CD4-positive, alpha-beta T cell treated with Interferon alpha-2 for 1 hour (primary cell): Measurements from ENCODE around the gene ATP8B1.

Source experiments
- DNase-seq, 2 donors: peaks; one replicate each; pipeline ENCODE4 v3.0.0-alpha.2; 2020 to 2022

ATP8B1 gene

GRCh38 chr18:57791192-57791591 is 11.9 kb downstream of the ATP8B1 start:
- DNase-seq = no peak

GRCh38 chr18:57790316-57790715 is 12.8 kb downstream of the ATP8B1 start:
- DNase-seq = no peak

DNA sequence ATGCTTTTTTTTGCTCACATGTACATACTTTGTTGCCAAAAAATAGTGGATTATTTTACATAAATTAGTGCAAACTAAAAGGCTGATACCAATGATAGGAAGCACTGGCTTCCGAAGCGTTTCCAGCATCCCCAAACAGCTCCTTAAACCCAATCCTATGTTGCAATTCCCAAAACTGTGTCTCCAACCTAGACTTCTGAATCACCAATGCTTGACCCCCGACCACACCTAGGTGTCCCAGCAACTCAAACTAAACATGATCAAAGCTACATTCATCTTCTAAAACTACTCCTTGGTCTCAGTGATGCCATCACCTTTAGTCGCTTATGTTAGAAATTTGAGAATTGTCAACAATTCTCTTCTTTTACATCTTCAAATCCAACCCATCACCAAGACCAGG is 13.4 kb downstream of the ATP8B1 start:
- no peak for DNase-seq

- DNase-seq = no peak
These were observed 14.0 kb downstream of the ATP8B1 start for GRCh38 chr18:57789090-57789489.

- DNase-seq = no peak
These were observed 15.9 kb downstream of the ATP8B1 start for GRCh38 chr18:57787068-57787685.

GRCh38 chr18:57785751-57786437 is 17.2 kb downstream of the ATP8B1 start:
- DNase-seq = no peak

DNA sequence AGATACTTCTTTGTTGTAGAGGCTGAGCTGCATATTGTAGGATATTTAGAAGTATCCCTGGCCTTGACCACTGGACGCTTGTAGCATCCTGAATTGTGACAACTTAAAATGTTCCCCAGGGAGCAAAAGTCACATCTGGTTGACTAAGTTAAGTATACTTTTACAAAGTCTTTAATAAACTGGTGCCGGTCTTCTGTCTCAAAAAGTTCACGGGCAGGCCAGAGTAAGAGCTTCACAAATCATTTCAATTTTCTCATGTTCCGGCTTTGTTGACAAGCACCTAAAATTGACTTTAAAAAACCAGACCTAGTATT is 18.4 kb downstream of the ATP8B1 start:
- DNase-seq = no peak

DNA sequence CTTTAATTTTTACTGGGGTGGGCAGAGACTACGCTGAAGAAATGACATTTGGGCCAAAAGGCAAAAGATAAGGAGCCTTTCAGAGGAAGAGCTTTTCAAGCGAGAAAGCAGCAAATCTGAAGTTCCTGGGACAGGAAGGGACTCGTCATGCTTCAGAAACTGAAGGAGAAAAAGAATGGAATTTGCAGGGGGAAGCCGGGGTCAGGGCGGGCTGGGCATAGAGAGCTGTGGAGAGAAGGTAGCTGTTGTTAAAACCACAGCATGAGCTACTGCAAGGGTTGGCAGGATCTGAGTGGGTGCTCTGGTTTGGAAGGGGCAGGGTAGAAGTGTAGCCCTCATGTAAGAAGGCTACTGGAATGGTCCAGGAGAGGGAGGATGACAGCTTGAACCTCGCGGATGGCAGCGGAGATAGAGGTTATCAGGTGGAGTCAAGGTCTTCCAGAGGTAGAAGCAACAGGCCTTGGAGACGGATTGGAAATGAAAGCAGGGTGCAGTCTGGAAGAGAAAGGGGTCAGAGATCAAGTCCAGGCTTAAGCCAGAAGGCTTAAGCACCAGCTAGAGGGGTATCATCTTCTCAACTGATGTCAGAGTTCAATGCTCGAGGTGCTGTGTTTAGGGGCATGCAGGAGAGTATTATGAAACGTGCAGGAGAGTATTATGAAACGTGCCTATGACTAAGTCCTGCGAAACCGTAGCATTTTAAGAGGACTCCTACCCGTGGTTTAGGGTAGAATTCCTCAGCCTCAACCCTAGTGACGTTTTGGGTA is 18.9 kb downstream of the ATP8B1 start:
- no peak for DNase-seq

GRCh38 chr18:57782049-57782448 is 21.1 kb downstream of the ATP8B1 start:
- no peak for DNase-seq

- no peak for DNase-seq
These were observed 22.3 kb downstream of the ATP8B1 start for GRCh38 chr18:57780706-57781347.

GRCh38 chr18:57780318-57780705 is 22.8 kb downstream of the ATP8B1 start:
- no peak for DNase-seq

DNA sequence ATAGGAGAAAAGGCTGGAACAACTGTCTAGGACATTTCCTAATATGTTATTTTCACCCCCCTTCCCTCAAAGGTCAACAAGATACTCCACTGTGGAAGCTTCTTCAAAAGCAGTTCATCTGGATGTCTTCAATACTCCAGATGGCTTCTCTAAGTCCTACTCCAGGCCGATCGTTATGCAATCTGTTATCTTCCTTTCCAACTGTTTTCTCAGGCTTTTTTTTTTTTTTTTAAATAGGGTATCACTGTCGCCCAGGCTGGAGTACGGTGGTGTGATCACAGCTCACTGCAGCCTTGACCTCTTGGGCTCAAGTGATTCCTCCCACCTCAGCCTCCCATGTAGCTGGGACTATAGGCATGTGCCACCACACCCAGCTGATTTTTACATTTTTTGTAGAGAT is 26.3 kb downstream of the ATP8B1 start:
- DNase-seq = no peak

DNA sequence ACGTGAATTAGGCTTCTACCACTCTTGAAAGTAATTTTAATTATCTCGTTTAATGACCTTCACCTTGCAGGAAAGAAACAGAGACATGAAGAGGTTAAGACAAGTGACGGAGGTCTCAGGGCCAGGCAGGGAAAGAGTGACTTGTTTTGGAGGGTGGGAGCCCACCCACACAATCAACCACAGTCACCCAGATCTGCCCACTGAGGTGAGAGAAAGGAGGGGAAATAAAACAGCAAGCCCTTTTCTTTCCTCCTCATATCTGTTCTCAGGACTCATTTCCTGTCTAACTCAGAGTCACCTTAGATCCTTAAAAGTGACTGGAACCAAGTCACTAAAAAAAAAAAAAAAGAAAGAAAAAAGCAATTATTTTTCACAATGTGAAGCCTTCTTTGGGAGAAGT is 26.8 kb downstream of the ATP8B1 start:
- no peak for DNase-seq

DNA sequence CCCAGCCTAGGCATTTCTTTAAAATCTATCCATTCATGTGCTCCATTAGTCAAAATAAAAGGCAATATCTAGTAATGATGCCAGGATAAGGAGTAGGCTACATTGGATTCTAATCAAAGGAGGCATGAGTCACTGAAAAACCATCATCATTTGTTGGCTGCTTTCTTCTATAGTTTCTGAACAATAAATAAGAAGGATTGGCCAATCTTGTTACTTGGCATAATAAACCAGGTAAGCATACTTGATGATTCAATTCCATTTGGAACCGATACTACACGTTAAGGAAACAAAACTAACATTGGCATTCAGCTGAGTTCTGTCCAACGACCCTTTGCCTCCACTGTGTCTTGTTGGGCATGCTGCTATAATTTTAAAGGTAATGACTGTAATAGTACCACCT is 27.2 kb downstream of the ATP8B1 start:
- DNase-seq = no peak

- DNase-seq = no peak
These were observed 30.7 kb downstream of the ATP8B1 start for GRCh38 chr18:57772387-57772799.

- DNase-seq = no peak
These were observed 31.5 kb downstream of the ATP8B1 start for GRCh38 chr18:57771626-57772025.

DNA sequence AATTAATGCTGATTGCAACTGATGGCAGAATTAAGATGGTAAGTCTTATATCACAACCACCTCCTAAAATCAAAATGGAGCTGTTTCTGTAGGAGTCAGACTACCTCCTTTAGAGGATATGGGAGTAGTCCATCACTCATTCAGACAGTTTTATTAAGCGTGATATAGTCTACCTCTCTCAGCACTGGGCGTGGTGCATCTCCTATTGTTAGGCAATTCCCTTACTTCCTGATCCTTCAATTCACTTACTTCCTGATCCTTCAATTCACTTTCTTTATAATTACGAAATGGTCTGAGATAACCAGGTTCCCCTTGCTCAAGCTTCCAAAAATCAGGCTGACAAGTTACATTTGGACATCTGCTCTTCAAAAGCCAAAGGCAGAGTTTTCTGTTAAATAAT is 31.9 kb downstream of the ATP8B1 start:
- DNase-seq = no peak

DNA sequence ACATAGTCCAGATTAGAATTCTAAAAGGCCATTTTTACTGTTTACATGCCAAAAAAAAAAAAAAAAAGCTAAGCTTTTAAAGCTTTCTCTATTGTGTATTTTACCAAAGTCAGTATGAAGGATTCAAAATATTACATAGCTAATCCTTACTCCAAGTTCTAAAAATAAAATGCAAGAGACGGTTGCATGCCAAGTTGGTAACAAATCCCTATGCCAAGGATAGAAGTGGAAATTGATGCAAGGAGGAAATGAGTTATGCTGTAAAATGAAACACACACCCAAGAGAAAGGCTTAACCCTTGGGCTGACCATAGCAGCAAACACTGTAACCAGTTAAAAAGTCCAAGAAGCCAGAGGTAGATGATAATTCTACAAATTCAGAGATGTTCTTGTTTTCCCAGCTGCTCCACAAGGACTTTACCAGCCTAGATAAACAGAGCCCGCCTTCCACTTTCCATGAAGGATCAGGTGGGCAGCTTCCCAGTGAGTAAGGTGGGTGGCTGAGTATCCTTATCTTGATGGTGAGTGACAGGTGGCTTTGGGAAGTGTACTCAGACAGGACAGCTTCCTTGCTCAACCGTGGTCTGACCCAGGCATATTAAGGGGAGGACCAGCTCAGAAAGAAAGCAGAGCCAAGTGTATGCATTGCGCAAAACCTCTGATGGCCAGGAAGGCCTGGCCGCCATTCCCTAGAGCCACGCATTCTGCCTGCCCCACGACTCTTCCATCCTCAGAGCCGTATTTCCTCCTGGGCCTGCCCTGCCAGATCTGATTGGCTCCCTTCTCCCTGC is 34.4 kb downstream of the ATP8B1 start:
- no peak for DNase-seq

DNA sequence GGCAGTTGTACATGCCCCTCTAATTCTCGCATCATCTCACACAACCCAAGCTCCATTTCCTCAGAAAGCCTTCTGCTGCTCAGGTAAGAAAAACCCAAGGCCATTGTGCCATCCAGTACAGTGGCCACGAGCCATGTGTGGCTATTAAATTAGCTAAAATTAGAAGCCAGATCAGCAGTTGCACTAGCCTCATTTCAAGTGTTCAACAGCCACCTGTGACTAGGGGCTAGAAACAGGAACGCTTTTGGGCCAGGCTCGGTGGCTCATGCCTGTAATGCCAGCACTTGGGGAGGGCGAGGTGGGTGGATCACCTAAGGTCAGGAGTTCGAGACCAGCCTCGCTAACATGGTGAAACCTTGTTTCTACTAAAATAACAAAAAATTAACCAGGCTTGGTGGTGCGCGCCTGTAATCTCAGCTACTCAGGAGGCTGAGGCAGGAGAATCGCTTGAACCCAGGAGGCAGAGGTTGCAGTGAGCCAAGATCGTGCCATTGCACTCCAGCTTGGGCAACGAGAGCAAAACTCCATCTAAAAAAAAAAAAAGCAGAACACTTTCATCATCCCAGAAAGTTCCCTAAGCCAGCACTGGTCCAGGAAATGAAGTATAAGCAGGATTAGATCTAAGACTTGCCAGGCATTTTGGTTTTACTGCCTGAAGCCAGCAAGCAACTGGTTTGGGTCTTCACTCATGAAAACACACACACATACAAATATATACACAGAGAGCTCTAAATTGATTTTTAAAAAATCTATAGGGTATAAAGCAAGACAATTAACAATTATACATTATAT is 35.7 kb downstream of the ATP8B1 start:
- no peak for DNase-seq

GRCh38 chr18:57764995-57765394 is 38.1 kb downstream of the ATP8B1 start:
- no peak for DNase-seq

GRCh38 chr18:57764087-57764486 is 39.0 kb downstream of the ATP8B1 start:
- DNase-seq = no peak

DNA sequence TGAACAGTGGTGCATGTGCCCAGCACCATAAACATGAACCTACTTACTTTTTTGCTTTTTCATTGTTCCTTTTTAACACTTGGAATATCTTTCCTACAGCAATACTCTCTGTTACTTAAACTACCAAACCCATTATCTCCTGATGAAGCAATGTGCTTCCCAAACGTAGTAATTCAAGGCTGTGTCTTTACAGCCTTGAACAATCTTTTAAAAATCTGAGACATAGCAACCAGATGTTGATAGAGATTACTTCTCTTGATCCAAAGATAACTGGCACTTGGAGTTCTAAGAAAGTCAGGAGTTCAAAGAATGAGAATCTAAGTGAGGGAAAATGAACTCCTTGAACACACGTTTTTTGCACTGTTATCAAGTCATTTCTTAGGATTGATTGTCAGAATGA is 40.4 kb downstream of the ATP8B1 start:
- no peak for DNase-seq
